HG03139 (cell line): Measurements from ENCODE around the gene FXYD2.

Source experiments
- ATAC-seq: cut with Tn5 transposase; IDR thresholded peaks from one replicate; pipeline ENCODE4 v1.9.1; 2021; ENCODE audit not compliant: unreplicated experiment

FXYD2 gene

DNA sequence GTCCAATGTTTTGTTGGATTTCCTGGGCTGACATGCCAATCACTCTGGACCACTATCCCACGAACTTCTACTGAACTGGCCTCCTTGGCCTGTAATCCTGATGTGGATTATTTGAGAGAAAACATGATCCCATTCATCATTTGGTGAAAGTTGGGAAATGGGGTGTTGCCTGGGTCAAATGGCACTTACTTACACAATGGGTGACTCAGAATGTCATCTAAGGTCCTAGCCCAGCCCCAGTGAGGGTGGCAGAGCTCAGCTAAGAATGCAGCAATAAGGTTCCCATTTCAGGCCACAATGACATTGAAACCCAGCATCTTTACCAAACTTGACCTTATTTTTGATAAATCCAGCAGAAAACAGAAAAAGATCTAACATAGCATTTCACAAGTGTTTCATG is 19.5 kb downstream of the FXYD2 start:
- ATAC-seq = no peak

DNA sequence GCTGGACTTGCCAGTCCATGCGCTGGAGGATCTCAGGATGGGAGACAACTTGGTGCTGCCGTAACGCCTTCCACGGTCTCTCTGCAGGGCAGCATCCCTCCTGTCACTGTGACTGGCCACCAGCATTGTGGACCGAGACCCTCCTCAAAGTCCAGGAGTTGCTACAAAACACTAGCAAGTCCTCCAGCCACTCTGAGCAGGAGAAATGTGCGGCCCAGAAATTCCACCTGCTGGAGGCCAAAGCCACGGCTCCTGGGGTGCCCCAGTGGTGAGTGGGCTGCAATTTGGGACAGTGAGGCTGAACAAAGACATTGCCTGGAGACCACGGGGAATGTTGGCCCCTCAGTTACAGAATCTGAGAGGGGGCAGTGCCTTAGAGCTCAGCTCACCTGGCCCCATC is 20.6 kb downstream of the FXYD2 start:
- no peak for ATAC-seq

- no peak for ATAC-seq
Observed at GRCh38 chr11:117799634-117800033, 24.9 kb downstream of the FXYD2 start.

GRCh38 chr11:117796872-117797529 is 27.5 kb downstream of the FXYD2 start, which contains the start of gene DSCAML1:
Gene DSCAML1 (minus strand): TSS chr11:117797216. CDS start chr11:117797079, 137 bp downstream.
- no peak for ATAC-seq

DNA sequence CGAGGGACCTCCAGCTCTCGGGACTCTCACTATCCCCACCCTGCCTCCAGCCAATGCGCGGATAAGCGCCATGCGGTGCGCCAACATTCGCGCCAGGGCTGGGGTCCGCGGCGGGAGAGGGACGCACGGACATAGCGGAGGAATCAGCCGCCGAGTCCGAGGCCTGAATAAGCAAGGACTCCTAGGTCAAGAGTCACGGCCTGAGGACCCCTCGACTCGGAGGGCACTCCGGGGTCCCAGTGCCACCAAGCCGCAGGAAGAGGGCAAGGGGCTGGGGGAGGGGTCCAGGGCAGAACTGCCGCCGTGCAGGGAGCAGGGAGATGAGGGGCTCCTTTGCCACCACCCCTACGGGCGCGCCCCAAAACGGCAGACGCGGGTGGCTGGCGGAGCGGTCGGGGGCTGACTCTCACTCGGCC is 28.1 kb downstream of the FXYD2 start:
- no peak for ATAC-seq

GRCh38 chr11:117795638-117796455 is 28.7 kb downstream of the FXYD2 start:
- ATAC-seq = no peak

DNA sequence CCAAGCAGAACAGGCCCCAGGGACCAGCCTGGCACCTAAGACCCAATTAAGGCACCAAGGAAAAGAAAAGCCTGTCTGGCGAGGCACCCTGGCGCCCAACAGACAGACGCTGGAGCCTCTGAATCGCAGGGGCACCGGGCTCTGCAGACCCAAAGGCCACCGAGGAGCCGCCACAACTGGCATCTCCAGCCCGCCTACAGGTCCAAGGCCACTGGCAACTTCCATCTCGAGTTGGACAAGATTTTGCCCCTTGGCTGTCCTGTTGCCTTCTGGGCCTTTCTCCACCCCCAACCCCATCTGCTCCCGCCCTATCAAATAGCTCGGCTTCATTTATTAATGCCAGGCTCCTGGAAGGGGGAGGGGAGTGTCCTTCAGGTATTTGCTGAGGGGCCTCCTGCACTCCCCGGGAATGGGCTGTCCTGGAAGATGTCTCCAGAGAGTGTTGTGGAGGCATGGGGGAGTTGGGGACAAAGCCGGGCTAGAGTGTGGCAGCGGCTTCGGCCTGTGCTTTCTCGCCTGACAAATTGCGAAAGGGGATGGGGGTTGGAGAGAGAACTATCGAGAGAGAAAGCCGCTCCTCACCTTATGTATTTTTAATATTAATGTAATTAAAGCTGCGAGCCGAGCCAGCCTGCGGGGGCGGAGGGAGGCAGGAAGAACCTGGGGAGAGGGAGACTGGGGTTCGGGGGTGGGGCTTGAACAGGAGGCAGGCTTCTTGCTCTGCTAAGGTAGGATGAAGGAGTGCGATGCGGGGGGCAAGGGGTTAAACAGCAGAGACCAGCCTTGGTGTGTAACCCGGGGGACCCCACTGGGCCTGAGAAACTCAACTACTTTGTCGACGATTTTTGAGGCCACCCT is 29.5 kb downstream of the FXYD2 start:
- no peak for ATAC-seq

- no peak for ATAC-seq
Observed at GRCh38 chr11:117794135-117794534, 30.4 kb downstream of the FXYD2 start.

- ATAC-seq = no peak
Observed at GRCh38 chr11:117793583-117793982, 31.0 kb downstream of the FXYD2 start.

GRCh38 chr11:117792992-117793391 is 31.6 kb downstream of the FXYD2 start:
- ATAC-seq = no peak

- ATAC-seq = no peak
Observed at GRCh38 chr11:117792241-117792640, 32.3 kb downstream of the FXYD2 start.

DNA sequence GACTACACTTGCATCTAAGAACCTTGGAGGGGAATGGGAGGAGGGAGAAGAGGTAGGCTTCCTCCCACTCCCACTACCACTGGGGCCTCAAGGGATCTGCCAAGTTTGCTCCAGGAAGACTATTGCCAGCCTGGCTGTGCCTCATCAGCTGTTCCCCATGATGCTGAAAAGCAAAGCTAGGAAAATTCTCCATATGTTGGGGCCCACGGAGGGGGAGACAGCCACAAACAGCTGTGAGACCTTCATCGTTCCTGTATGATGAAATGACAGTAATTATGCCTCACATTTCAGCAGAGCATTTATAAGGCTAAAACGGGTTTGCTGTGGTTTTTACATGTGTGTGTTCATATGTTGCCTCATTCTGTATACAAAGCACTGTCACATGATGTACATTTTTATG is 34.3 kb downstream of the FXYD2 start:
- ATAC-seq = no peak

DNA sequence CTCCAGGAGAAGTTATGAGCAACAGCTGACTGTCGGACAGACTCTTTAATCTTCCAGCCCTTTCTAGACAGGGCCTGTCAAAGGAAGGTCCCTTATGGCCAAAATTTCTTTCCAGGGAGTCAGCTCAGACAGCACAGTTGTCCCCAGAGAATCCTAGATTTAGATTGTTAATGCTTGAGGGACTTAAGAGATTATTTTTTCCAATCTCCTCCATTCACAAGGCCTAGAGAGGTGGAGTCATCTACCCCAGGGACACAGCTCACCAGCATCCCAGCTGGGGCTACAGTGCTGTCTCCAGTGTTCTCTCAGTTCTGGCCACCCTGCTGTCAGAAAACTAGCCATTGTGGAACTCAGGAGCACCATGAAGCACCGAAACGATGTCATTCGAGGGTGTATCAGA is 35.3 kb downstream of the FXYD2 start:
- ATAC-seq = no peak

DNA sequence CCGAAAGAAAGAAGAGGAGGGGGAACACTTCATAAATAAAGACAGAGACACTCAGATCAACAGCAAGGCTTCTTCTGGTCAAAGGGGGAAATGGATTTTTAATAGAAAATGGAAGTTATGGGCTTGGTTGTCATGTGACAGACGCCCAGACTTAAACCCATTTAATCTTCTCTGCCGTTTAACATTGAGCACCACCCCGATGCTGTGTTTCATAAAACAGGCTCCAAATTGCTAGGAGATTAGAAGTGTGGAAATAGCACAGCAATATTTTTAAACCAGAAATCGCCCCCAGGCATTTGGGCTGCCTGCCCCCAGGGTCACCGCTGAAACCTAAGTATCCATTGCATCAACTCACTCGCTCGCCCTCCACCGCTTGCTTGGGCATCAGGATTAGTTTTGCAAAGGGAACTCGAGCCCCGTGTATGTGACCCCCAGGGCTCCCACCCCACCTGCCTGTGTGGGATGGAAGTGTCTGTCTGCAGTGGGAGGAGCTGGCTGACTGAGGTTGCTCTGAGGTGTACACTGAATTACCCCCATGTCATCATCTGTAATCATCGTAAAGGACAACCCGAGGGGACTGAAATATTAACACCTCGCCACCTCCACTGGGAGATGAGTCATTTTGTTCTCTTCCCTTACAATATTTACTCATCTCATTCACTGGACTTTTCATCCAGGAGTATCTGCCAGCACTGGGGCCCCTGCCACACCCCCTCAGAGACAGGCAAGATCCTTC is 38.2 kb downstream of the FXYD2 start:
- no peak for ATAC-seq

DNA sequence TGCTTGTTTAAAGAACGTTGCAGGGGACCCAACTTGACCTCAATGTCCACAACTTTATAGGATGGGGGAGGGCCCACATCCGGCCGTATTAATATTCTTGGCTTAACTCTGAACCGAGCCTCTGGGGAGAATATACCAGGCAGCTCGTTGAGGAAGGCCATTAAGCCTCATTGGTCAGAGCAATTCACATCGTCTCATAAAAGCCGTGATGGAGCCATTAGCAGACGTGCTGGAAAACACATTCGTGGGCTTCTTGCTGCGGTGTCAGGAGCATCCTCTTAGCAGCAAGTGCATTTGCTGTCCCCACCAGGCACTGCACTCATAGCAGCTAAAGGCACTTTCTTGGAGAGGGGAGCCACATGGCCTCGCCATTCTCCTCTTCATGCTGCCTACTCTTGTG is 42.4 kb downstream of the FXYD2 start:
- ATAC-seq = no peak

GRCh38 chr11:117781627-117782026 is 42.9 kb downstream of the FXYD2 start:
- ATAC-seq = no peak

DNA sequence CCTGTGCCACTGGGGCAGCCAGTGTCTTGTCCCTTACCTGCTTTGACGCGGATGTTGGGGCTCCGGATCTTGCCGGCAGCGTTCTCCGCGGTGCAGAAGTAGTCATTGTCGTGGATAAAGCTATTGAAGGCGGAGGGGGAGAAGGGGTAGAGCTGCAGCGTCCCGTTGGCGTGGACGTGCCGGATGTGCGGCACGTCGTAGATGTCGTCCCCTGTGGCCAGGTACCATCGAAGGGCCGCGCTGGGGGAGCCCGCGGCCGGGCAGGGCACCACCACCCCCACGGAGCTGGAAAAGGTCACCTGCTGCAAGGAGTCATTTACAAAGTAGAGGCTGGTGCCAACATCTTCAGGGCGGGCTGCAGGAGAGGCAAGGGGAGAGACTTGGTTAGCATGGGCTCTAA is 44.1 kb downstream of the FXYD2 start:
- no peak for ATAC-seq

- ATAC-seq = no peak
Observed at GRCh38 chr11:117774553-117774952, 50.0 kb downstream of the FXYD2 start.

- ATAC-seq = no peak
Observed at GRCh38 chr11:117772360-117772759, 52.2 kb downstream of the FXYD2 start.

DNA sequence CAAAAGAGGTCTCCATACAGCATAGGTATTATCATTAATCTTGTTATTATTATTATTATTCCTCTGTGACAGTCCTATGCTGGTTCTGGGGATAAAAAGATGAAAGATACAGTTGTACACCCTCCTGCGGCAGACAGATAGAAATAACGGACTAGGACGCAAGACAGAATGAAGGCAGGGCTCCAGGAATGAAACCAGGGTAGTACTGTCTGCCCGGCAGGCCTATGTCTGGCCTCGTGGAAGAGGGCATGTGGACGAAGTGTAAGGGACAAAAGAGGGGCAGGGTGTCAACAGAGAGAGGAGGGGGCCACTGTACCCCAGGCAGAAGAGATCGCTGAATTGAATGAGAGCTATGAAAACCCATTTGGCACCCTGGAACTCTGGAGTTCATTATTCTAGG is 52.7 kb downstream of the FXYD2 start:
- ATAC-seq = no peak

- no peak for ATAC-seq
Observed at GRCh38 chr11:117771197-117771596, 53.3 kb downstream of the FXYD2 start.
